HUDEP-2 (cell line): ENCODE measurements around the gene CHMP1A.
A peak's percentile ranks its signal among the peaks of the same experiment; 100 is the strongest.
"Not testable (repeated sequence)": the region's sequence is repeated elsewhere in the genome, so short reads cannot be mapped to it uniquely, and the experiment has no call there.

ENCODE experiments used
- DNase-seq, 76 experiments: peaks; one replicate each; lab custom pipeline; 2025; ENCODE audit not compliant: unreplicated experiment in 76 of 76; lab: John Stamatoyannopoulos, UW

CHMP1A gene

DNA sequence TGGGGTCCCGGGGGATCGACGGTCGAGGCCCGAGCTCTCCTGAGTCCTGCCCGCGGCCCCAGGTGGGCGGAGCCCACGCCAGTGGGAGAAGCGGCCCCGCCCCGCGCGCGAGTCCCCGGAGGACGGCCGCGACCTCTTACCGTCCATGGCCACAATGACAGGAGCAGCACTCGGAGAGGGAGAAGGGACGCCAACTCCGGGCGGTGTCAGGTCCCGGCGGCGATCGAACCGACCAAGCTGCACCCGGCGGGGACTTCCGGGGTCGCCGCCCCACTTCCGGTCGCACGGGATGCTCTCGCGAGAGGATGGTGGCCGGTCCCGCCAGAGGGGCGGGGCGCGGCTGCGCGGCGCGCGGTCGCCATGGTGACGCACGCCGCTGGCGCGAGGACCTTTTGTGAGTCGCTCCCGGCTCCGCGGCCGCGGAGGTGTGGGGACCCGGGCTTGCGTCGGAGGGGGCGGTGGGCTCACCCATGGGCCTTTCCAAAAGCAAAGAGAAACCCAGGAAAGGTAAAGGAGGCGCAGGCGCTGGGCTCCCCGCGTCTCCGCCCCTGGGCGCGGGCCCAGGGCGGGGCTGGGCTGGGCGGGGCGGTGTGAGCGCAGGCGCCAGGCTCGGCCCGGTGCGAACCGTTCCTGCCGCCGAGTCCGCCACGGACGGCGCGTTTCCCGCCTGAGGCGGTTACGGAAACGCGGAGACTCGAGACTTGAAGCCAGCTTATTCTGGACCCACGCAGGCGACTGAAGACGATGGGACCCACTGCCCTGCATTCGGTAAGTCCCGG is at the start of gene CHMP1A, which contains the start of gene SPATA33:
Gene CHMP1A (minus strand): TSS at position 267 of the 779 bp plus-strand sequence. CDS start 120 bp downstream, at position 147.
Gene SPATA33 (plus strand): TSS at position 395 of the 779 bp plus-strand sequence. CDS start 76 bp downstream, at position 471.
- DNase-seq, result peak in 75 of 76 experiments; percentile 17 to 91 (median 79)

GRCh38 chr16:89706518-89707260 is 49.2 kb upstream of the CHMP1A start:
- no peak for DNase-seq

- DNase-seq, result no peak
Measured at GRCh38 chr16:89705006-89705405, 47.5 kb upstream of the CHMP1A start.

DNA sequence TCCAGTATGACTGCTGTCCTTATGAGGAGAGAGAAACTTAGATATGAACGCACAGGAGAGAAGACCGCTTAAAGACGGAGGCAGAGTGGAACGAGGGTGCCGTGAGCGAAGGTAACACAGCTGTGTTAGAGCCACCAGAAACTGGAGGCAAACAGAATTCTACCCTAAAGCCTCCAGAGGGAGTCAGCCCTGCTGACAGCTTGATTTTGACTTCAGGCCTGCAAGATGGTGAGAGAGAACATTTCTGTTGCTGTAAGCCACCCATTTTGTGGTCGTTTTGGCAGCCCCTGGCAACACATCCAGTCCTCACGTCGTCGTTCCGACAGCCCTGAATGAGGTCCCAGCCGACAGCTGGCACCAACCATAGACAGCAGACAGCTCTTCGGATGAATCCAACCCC is 46.8 kb upstream of the CHMP1A start:
- no peak for DNase-seq

DNA sequence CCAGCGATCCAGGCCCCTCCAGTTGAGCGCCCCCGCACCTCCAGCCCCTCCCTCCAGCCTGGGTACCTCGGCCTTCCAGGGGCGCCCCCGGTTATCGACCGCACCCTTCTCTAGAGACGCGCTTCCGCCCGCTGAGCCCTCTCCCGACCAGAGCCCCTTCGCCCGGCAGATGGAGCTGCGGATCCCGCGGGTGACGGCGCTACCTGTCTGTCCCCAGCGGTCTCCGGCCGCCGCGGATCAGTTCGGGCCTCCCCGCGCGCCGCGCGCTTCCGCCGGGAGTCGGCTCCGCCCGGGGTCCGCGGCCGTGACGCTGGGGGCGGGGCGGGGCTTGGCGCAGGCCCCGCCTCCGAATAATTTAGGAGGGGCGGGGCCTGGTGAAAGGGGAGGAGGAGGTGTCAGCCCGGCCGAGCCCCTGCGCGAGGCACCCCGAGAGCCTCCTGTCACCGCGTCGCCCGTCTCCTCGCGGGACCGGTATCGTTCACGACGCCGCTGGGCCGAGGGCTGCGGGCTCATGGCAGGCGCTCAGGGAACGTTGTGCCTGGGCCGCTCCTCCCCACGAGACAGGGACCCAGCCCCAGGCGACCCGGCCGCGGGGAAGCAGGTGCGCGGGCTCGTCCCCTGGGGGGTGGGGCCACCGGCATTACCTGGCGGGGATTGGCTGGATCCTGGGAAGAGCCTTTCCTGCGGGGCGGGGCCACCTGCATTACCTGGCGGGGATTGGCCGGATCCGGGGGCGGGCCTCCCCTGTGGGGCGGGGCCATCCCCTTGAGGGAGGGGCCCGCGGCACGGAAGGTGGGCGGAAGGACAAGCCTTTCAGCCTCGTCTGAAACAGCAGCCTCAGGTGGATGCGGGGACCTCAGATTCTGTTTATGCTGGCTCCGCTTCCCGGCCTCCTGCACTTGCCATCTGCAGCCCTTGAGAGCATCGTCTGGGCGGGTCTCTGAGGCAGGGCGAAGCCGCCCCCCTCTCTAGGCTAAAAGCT is 44.2 kb upstream of the CHMP1A start, which contains the start of gene SPATA2L:
Gene SPATA2L (minus strand): TSS at position 281 of the 982 bp plus-strand sequence. CDS start 473 bp downstream, outside the sequence.
- DNase-seq, result peak in 73 of 76 experiments; percentile 64 to 99 (median 93)

DNA sequence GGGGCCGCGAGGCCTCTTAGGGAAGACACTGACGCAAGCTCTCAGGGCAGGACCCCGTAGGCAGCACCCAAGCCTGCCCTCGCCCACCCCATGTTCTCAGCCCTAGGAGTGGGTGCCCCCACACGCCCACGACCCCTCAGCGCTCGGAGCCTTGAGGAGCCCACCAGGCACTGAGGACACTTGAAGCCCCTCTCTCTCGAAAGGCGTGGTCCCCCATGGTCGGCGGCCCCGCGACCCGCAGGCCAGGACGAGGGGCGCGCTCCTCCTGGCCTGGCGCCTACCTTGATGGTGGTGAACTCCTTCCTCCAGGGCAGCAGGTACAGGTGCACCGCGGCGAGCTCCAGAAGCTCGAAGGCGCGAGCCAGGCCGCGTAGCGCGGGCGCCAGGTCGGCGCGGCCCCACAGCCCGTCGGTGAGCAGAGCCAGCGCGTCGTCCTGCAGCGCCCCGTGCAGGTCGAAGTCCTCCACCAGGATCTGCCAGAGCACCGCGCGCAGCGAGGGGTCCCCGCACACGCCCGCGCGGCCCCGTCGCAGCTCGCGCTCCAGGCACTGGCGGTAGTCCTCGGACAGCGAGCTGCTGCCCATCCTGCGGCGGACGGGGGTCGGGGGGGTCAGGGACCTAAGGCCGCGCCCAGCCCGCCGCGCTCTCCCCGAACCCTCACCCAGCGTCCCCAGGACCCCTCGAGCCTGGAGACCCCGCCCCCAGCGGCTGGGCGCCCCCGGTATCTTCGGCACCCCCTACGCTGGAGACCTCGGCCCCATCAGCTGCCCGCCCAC is 43.3 kb upstream of the CHMP1A start:
- peak in 29 of 76 experiments; percentile 10 to 59 (median 29) for DNase-seq

DNA sequence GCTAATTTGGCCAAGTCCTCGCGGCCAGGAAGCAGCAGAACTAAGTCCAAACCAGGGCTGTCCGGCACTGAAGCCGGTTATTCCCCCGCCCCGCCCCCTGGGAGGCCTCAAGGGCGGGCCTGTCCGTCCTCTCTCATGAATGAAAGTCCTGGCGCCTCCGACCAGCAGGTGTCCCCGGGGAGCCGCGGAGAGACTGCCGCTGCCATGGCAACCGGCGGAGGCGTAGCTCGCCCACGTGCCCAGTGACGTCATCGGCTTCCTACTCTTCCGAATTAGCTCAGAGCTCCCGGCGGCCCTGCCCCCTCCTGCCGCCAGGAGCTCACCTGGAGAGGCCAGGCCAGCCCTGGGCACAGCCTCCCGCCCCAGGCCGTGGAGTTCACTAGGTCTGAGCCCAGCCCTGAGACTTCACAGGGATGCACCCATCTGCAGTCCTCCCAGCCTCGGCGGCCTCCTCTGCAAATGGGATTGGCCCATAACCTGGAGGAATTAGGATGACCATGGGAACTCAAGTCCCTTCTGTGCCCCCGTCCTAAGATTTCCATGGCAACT is 42.7 kb upstream of the CHMP1A start:
- peak in 74 of 76 experiments; percentile 68 to 99 (median 95) for DNase-seq

DNA sequence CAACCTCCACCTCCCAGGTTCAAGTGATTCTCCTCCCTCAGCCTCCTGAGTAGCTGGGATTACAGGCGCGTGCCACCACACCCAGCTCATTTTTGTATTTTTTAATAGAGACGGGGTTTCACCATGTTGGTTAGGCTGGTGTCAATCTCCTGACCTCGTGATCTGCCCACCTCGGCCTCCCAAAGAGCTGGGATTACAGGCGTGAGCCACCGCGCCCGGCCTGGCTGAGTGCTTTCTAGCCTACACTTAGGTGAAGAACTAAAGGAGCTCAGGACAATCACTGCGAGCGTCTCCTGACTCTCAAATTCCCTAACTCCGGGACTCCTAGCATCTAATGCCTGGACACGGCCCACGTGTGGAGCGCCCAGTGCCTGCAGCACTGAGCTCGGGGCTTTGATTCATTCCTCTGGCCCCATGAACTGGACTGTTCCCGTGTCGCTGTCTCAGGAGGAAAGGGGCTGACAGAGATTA is 42.2 kb upstream of the CHMP1A start:
- not testable (repeated sequence) for DNase-seq

DNA sequence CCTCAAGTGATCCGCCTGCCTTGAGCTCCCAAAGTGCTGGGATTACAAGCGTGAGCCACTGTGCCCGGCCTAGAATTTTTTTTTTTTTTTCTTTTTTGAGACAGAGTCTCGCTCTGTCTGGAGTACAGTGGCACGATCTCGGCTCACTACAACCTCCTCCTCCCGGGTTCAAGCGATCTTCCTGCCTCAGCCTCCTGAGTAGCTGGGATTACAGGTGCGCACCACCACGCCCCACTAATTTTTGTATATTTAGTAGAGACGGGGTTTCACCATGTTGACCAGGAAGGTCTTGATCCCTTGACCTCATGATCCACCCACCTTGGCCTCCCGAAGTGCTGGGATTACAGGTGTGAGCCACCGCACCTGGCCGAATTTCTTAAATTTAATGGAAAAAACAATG is 41.2 kb upstream of the CHMP1A start:
- not testable (repeated sequence) for DNase-seq

DNA sequence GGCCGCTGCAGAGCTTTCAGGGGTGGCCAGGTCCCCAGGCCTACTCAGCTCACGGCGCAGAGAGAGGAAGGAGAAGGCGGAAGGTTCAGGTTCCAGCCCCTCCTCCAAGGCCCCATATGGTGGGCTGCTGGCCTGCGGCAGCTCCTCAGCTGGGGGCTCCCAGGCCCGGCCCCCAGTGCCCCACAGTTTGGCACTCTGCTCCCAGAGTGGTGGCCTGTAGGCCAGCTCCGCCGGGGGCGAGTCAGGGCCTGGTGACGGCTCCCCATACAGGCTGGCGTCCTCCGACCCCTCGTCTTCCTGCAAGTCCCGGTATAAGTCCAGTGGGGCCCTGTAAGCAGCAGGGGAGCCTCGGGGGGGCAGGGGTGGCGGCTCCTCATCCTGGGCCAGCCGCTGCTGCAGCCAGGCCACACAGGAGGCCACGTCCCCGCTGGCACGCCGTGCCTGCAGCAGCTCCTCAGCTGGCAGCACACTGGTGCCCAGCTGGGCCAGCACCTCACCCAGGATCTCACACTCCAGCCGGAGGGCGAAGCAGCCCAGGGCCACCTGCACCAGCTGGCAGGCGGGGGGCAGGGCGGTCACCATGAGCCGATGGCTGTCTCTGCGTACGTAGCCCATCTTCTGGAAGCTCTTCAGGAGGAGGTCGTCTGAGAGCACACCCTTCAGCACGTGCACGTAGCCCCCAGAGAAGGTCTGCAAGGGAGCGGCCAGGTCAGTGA is 40.3 kb upstream of the CHMP1A start:
- no peak for DNase-seq

DNA sequence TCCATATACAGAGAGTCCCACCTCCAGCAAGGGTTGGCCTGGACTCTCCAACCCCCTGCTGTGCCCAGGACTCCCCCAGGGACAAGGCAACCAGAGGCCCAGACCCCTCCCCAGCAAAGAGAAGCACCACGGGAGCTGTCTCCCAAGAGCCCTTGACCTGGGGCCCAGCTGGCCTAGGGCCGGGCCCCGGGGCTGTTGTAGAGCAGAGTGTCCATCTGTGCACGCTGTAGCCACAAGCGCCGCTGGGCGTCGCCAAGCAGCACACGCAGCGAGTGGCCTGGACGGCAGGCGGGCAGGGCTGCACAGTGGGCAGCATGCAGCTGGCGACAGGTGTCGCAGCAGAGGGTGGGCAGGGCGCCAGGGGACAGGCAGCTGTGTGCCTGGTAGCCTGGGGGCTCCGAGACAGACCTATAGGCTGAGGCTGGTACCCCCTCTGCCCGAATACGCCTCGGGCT is 39.7 kb upstream of the CHMP1A start:
- no peak for DNase-seq

DNA sequence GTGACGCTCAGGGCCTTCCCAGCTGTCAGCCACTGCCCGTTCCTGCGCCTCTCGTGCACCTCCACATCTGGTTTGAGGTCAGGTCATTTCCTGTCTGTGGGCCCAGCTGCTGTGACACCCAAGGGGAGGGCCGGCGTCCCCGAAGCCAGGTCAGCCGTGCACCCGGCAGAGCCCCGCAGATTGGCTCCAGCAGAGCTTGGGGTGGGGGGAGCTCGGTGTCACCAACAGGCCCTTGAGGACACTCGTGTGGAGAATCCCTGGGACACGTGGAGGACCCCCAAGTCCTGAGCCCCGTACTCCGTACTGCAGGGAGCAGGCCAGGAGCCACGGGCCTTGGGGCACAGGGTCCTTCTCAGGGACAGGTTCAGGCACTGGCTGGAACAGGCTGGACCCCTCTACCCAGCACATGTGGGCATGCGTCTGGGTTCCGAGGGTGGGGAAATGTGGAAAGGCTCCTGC is 39.2 kb upstream of the CHMP1A start:
- DNase-seq, result no peak

DNA sequence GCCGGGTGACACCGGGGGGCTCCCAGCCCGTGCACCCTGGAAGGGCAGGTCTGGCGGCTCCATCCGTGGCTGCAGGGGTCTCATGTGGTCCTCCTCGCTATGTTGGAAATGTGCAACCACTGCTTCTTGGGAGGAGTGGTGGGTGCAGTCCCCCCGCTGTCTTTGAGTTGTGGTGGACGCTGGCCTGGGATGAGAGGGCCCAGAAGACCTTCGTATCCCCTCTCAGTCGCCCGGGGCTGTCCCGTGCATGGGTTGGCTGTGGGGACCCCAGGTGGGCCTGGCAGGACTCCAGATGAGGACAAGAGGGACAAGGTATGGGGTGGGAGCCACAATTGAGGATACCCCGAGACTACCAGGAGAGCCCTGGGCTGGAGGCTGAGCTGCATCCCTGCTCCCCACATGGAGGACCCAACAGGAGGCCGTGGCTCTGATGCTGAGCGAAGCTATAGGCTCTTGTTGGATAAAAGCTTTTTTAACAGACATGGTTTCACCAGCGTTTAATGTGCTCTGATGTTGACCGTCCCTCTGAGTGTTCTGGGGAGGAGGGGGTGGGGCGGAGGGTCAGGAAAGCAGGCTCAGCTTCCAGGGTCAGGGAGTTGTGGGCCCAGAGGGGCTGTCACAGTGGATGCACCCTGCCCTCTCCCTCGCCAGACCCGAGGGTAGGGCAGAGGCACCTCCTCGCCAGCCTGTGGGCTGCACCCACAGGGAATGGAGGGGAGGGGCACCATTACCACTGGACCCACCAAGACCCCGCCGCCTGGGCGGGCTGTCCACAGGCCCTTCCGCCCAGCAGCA is 38.6 kb upstream of the CHMP1A start:
- no peak for DNase-seq

- DNase-seq, result no peak
Measured at GRCh38 chr16:89695086-89695874, 37.8 kb upstream of the CHMP1A start.

DNA sequence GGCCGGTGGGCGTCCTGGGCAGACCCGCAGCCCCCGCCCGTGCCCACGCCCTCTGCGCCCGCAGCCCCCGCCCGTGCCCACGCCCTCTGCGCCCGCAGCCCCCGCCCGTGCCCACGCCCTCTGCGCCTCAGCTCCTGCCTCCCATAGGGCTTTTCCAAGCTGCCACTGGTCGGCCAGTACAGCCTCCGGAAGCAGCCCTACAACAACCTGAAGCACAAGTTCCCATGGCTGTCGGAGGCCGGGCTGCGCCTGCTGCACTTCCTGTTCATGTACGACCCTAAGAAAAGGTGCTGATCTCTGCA is 37.2 kb upstream of the CHMP1A start:
- DNase-seq, result peak in 63 of 76 experiments; percentile 16 to 89 (median 73)

DNA sequence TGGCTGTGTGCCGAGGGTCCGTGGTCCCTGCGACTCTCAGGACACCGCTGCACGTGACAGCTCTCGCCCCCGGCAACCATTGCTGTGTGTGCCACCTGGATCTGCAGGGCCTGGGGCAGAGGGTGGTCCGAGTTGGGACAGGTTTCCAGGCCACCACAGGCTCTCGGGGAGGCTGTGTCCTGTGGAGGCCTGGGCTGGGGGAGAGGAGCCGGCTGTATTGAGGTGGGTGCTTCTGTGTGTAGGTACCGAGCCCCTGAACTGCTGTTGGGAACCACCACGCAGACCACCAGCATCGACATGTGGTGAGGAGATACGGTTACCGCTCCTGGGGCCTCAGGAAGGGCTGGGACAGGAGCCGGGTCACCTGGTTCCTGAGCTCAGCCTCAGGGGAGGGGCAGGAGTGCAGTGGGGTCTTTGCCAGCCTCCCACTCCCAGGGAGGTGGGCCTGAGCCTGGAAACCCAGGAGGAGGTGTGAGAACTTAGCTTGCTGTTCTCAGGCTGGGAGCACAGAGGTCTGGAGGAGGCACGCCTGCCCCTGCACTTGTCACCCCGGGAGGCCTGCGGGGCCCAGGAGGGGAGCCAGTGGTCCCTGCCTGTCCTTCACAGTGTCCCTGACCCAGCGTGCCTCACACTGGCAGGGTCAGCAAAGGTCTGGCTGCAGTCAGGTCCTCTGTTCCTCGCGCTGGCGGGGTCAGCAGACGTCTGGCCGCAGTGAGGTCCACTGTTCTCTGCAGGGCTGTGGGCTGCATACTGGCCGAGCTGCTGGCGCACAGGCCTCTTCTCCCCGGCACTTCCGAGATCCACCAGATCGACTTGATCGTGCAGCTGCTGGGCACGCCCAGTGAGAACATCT is 36.6 kb upstream of the CHMP1A start:
- peak in 9 of 76 experiments; percentile 12 to 69 (median 51) for DNase-seq
